Measurements from ENCODE around the gene LYST.
A peak's percentile ranks its signal among the peaks of the same experiment; 100 is the strongest.
"Not testable (repeated sequence)": the region's sequence is repeated elsewhere in the genome, so short reads cannot be mapped to it uniquely, and the experiment has no call there.

Gene LYST

GRCh38 chr1:235657747-235658526 lies 208.8 kb downstream of the LYST start:
- no peak for DNase-seq (ENCODE audit: low spot score)

DNA sequence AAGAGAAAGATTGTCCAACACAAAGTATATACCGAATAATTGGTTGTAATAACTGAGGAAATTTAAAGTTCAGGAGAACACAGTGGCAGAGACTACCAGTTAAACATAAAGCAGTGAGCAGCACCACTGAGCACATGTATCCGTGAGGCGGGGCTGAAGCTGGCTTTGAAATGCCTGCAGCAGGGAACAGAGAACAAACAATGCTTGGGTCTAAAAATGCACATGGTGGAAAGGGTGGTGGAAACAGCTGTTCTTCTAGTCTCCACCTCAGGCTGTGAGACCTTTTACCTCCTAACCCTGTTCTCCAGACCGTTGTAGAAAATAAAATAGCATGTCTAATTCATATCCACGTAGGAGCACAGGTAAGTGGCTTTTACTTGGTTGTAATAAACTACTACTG lies 209.4 kb downstream of the LYST start:
- no peak for DNase-seq (ENCODE audit: low spot score)

- DNase-seq (ENCODE audit: low spot score) = no peak
These were observed 214.3 kb downstream of the LYST start for GRCh38 chr1:235652364-235652763.

DNA sequence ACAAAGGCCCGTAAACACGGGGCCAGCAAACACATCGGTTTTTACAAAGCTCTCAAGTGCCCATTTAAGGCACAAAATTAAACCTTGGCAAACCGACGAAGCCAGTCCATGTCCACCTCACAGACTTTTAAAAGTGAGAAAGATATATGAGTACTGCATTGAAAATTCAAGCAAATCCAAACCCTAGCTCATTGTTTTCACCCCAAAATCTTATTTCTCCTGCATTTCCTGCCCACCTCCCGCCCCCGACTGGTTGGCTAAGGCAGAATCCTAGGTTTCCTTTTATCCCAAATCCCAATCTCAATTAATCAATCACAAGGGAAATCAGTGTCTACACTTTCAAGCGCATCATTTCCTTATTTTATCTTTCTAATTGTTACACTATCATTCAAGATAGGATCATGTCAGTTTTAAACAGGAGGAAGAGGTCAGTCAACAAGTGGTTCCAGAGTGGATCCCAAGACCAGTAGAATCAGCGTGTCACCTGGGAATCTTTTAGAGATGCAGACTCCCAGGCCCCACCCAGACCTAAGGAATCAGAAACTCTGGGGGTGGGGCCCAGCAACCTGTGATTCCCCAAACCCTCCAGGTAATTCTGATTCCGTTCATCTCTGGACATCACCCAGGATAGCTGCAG lies 215.4 kb downstream of the LYST start:
- DNase-seq (ENCODE audit: low spot score) = no peak

DNA sequence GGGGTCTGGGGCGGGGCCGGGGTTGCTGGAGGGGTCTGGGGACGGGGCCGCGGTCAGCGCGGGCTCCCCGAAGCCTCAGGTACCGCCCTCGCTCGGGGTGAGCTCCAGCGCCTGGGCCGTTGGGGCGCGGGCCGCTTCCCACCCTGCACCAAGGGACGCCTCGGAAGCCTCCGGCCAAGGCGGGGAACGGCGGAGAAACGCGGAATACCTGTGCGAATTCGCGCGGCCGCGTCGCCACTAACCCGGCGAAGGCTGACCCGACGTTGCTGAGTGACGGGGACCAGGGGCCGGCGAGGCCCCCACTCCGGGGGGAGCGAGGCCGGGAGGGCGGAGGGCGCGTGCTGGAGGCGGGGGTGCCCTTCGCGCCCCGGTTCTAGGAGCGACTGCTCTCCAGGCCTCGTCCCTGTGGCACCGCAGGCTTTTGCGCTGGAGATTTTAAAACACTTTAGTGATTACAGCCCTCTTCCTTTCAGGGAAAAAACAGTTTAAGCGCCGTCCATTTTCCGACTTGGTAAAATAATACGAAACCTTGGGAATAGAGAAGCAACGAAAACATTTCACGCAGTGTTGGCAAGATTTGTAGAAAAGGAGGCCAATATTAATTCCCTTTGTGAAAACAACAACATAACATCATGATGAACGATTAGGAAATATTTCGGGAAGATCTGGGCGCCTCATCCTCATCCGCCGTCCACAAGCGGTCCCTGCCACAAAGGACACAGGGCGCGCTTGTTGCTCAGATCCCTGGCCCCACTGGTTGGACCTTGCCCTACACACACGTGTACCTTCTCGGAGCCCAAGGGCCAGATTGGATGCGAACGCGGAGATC lies 216.2 kb downstream of the LYST start:
- no peak for DNase-seq (ENCODE audit: low spot score)

- DNase-seq (ENCODE audit: low spot score) = no peak
These were observed 217.1 kb downstream of the LYST start, which contains the start of gene GNG4 for GRCh38 chr1:235649368-235650163. Gene GNG4, minus strand, starts transcription at chr1:235649784. Its CDS starts 65,946 bp downstream, at chr1:235583838.

GRCh38 chr1:235648954-235649367 lies 217.7 kb downstream of the LYST start:
- peak; percentile 43 for DNase-seq (ENCODE audit: low spot score)

DNA sequence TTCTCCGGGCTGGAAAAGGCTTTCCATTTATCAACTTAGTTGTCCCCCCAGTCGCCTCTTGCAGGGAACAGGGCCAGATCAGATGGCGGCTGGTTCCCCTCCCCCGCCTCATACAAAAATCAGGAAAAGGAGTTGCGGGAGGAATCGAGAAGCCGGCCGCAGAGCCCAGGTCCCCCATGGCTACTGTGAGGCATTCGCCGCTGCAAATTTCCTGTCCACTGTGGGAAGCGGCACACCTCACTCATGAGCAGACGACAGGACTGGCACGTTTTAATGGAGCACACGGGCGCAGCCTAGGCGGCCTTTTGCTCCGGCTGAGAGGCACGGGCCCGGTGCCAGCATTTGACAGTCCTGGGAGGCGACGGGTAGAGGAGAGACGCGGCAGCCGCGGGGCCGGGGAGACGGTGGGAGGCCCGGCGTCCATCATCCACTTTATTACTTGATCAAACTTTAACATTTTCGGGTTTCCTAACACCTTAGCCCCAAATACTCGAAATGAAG lies 218.2 kb downstream of the LYST start:
- no peak for DNase-seq (ENCODE audit: low spot score)

DNA sequence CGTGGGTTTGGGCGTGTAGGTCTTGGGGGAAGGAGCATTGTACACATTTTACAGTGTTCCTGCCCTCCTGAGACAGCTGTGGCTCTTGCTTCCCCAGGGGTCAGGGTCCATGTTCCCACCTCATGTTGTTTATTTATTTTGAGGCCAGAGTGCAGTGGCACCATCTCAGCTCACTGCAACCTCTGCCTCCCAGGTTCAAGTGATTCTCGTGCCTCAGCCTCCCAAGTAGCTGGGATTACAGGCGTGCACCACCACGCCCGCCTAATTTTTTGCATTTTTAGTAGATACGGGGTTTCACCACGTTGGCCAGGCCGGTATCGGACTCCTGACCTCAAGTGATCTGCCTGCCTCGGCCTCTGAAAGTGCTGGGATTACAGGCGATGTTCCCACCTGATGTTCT lies 219.2 kb downstream of the LYST start:
- DNase-seq (ENCODE audit: low spot score) = not testable (repeated sequence)

DNA sequence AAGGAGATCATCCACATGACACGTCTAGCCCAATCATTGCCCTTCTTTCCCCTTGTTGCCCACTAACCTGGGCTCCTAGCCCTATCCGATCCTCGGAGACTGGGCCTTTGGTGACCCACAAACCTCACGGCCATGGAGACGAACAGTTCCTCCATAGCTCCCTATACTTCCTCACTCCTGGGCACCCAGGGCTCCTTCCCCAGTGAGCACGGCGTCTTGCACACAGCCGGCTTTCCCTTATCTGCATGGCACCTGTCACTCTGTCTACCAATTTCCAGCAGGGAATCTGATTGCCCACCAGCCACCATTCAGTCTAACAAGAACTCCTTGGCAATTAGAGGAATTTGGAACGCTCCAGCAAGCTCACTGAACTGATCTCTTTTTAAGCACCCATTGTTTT lies 220.2 kb downstream of the LYST start:
- no peak for DNase-seq (ENCODE audit: low spot score)

DNA sequence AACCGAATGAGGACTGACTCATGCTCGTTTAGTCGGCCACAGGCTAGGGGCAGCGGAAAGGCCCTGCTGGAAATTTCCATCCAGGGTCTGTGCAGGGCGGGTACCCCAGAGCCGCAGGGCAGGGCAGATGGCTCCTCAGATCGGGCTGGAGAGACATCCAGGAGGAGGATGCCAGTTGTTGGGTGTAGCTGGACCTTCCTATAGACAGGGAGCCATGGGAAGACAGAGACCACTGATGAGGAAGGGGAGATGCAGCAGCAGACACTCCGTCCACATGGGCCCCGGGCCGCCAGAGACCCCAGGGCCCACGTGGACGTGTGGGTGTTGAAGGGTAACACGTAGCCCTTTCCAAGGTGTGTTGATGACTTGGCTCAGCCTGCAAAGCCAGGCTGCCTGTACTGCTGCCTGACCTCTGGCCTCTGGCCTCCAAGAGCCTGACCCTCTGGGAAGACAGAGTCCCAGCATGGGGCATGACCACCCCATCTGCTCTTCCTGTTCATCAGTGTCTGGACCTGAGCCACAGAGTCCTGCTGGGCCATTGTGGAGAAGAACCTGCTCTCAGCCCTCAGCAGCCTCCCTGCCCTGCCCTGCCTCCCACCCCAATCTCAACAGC lies 221.9 kb downstream of the LYST start:
- DNase-seq (ENCODE audit: low spot score) = no peak

GRCh38 chr1:235643837-235644692 lies 222.6 kb downstream of the LYST start:
- DNase-seq (ENCODE audit: low spot score) = no peak

DNA sequence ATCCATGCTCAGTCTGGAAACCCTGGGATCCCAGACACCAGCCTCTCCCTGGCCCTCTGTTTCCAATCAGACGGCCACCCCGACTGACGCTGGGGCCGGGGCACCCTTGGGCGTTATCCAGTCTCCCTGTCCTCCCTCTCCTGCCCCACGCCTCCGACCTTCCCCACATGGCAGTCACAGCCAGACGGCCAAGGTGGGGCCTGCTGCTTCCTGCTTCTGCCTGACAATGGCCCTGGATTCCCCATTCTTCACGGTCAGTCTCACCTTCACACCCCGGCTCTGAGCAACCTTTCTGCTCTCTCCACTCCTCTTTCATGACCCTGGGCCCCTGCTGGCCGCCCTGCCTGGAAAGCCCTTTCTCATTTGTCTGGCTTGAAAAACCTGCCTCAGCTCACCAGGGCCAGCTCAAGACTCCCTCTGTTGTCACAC lies 223.7 kb downstream of the LYST start:
- DNase-seq (ENCODE audit: low spot score) = no peak

DNA sequence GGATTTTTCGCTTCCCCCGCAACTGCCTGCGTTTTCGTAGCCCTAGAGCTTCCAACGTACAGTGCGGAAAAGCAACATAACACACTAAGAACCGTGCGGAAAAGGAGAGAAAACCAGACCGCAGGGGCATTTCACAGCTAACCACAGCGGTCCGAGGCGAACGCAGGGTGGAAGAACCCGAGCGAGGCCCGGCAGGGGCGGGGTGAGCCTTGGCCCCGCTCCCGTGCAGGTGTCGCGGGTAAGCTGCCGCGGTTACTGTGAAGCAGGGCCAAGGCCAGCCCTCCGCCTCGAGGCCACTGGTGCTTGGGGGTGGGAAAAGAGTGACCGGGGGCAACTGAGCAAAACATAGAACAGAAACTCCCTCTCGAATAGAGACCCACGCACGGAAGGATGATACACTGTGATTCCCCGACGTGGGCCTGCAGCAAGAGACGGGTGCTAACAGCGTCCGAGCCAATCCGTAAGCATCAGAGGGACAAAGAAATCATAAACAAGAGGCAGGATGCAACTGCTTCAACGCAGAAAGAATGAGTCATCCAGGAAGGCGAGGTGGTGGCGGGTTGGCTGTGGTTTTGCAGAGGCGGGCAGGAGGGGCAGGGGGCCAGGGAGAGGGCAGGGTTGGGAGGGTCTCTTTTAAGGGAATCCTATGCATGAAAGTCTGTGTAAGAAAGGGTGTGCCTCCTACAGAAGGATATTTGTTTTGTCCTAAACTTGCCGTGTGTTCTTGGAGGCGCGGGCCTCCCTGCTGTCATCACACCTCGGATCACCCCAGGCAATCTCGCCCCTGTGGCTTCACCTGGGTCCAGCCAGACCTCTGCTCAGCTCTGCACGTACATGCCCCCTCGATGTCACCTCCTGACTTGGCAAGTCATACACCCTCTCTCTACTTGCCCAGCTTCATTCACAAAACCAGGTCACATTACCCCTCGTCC lies 224.4 kb downstream of the LYST start:
- DNase-seq (ENCODE audit: low spot score) = peak; percentile 77

- no peak for DNase-seq (ENCODE audit: low spot score)
These were observed 226.1 kb downstream of the LYST start for GRCh38 chr1:235640580-235640979.

- DNase-seq (ENCODE audit: low spot score) = no peak
These were observed 227.2 kb downstream of the LYST start for GRCh38 chr1:235639226-235640205.

DNA sequence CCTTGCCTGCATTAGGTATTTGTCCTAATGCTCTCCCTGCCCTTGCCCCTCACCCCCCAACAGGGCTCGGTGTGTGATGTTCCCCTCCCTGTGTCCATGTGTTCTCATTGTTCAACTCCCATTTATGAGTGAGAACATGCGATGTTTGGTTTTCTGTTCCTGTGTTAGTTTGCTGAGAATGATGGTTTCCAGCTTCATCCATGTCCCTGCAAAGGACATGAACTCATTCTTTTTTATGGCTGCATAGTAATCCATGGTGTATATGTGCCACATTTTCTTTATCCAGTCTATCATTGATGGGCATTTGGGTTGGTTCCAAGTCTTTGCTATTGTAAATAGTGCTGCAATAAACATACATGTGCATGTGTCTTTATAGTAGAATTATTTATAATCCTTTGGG lies 228.1 kb downstream of the LYST start:
- not testable (repeated sequence) for DNase-seq (ENCODE audit: low spot score)
